Measurements from ENCODE around the gene SLC4A2.
"Not testable (repeated sequence)": the region's sequence is repeated elsewhere in the genome, so short reads cannot be mapped to it uniquely, and the experiment has no call there.

Gene SLC4A2

GRCh38 chr7:151025924-151026671, 33.3 kb upstream of the SLC4A2 start:
- DNase-seq: no peak

- DNase-seq: not testable (repeated sequence)
These were observed 32.3 kb upstream of the SLC4A2 start for GRCh38 chr7:151026771-151027727.

GRCh38 chr7:151027728-151028130, 31.7 kb upstream of the SLC4A2 start:
- DNase-seq: not testable (repeated sequence)

GRCh38 chr7:151028131-151028947, 31.1 kb upstream of the SLC4A2 start, which contains the start of gene ABCB8:
TSS of gene ABCB8 (plus strand) at chr7:151028450. CDS start at chr7:151028516, 66 bp downstream.
- DNase-seq: peak; percentile 99

- DNase-seq: no peak
These were observed 30.4 kb upstream of the SLC4A2 start for GRCh38 chr7:151028948-151029501.

DNA sequence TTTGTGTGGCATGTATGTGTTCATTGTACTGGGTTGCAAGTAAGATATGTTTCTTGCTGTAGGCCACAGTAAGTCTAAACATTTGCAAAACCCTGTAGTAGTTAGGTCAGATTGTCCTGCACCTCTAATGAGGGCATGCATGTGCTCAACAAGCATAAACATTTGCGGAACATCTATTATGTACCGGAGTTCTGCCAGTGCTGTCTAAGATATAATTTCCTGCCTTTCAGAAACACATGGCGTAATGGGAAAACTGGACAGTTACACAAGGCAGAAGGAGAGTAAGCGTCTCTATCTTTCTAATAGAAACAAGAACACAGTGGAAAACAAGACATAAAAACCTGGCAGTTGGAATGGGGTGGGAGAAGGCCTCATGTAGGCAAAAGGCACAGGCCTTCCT, 28.4 kb upstream of the SLC4A2 start:
- no peak for DNase-seq

GRCh38 chr7:151032936-151033863, 26.2 kb upstream of the SLC4A2 start:
- DNase-seq: no peak

DNA sequence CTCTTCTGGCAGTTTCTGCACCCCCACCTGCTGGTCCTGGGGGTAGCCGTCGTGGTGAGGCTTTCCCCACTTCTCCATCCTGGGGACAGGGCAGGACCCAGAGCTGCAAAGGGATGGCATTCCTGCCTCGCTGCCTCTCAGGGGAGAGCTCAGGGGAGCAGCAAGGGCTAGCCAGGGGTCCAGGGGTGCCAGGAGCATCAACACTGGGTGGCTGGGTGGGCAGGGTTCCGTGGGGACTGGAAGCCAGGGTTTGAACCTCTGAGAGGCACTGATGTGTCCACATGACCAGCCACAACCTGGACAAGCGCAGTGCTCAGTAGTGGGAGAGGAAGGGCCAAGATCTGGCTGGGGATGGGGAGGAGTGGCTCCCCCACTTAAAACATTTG, 25.5 kb upstream of the SLC4A2 start:
- no peak for DNase-seq

GRCh38 chr7:151034312-151035025, 24.9 kb upstream of the SLC4A2 start:
- no peak for DNase-seq

DNA sequence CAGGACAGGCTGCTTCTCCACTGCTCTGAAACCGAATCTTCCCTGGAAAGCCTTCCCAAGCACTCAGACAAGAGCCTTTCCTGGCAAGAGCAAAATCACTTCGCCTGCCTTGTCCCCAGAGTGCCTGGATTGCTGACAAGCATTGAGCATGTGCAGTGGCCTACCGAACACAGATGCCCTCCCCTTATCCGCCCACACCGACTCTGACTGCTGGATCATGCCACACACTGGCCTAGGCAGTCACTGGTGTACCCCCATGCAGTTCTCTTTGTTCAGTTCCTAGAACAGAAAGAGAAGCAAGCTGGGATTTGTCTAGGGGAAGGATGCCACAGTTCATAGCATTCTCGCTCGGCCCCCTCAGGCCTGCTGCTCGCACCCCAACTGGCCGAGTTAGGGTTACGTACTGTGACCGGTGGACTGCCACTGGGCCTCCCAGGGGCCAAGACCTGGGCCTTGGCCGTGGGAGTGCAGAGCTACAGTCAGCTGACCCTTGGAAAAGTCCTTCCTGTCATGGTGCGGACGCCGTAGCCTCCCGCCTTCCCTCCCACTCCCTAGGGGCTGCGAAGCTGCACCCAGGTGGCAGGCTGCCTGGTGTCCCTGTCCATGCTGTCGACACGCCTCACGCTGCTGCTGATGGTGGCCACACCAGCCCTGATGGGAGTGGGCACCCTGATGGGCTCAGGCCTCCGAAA, 24.2 kb upstream of the SLC4A2 start:
- DNase-seq: no peak

DNA sequence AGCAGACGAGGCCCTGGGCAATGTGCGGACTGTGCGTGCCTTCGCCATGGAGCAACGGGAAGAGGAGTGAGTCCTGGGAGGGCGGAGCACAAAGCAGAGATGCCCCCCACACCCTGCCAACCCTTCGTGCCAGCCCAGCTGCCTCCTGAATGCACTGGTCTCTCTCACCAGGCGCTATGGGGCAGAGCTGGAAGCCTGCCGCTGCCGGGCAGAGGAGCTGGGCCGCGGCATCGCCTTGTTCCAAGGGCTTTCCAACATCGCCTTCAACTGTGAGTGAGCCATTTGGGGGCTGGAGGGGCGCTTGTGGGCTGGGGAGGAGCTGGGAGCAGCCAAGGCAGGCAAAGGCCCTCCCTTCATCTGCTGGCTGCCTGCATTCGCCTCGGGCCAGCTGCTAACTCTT, 23.5 kb upstream of the SLC4A2 start:
- DNase-seq: no peak

DNA sequence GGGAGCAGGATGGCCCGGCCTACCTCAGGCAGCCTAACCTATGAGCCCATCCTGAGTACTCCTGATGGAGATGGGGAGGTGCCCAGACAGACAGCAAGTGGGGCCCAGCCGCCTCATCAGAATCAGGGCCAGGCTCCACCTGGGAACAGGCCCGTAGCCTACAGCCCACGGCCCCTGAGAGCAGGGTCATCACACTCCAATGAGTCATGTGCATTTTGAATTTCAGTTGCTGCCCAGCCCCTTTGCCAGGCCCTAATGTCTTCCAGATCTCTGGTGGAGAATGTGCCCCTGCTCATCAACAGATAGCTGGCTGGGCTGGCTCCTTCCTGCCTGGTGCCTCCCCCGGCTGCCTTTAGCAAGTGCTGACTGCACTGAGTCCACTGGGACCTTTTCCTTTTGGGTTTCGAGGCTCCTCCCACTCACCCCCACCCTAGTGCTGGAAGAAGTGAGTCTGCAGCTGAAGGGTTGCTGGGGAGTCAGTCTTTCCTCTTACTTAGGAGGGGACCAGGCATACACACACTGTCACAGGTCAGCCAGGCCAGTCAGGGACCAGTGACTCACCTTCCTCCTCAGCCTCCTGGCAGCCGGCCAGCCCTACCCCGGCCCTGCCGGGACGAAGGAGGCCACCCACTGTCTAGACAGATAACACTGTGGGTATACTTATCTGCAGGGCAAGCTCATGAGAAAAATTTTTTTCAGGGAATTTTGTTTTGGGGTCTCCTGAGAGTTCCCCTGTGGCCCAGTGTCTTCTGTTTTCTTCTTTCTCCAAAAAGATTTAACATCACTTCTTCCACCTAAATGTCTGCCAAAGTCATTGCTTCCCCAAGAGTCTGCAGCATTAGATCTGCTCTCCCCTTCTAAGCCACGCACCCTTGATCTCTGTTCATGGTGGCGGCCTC, 20.2 kb upstream of the SLC4A2 start:
- DNase-seq: peak; percentile 95

DNA sequence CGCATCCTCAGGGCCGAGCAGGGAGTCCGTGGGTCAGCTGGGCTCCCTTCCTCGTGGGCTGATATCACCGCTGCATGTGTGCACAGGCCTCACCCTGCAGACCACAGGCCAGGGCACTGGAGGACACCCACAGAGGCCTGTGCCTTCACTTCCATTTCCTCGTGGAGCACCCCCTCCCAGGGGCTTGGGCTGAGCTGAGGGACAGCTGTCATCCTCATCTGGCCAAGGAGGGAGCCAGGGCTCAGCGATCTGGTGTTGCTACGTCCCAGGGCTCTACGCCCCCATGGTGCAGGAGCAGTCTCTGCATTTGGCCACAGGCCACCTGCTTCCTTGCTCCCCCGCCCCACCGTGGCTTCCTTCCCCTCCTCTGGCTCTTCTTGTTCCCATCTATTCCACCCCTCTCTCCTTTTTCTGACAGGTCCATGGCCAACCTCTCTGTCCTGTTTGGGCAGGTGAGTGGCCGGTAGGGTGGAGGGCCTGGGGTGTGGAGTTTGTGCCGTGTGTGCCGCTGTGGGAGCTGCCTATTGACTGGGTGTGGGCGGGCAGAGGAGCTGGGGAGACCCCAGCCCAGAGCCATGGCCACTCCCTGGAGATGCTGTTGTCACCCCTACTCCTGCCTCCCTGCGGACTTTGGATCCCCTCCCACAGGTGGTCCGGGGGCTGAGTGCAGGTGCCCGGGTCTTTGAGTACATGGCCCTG, 19.4 kb upstream of the SLC4A2 start:
- DNase-seq: no peak

DNA sequence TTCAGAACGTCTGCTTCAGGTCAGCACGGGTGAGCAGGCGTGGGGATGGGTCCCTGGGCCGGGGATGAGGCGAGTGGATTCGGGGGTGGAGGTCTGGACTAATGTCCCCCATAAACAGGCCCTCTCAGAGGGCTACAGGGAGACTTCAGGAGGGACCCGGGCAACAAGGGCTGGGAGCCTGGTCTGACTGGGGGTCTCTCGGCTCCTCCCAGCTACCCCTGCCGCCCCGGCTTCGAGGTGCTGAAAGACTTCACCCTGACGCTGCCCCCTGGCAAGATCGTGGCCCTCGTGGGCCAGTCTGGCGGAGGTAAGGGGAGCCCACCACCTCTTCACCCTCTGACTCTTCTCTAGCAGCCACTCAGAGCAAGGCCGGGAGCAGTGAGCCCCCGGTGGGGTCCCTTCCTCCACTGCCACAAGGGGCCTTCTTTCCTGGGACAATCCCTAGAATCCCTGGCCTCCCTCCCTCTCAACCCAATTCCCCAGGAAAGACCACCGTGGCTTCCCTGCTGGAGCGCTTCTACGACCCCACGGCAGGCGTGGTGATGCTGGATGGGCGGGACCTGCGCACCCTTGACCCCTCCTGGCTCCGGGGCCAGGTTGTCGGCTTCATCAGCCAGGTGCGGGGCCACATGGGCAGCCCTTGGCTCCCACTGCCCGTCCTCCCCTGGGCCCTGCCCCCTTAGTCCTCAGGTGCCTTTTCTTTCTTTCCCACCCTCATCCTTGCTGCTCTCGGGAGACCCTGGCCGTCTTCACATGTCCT, 18.6 kb upstream of the SLC4A2 start:
- DNase-seq: no peak

GRCh38 chr7:151043449-151043848, 15.9 kb upstream of the SLC4A2 start:
- DNase-seq: not testable (repeated sequence)

GRCh38 chr7:151043959-151044358, 15.4 kb upstream of the SLC4A2 start:
- DNase-seq: no peak

DNA sequence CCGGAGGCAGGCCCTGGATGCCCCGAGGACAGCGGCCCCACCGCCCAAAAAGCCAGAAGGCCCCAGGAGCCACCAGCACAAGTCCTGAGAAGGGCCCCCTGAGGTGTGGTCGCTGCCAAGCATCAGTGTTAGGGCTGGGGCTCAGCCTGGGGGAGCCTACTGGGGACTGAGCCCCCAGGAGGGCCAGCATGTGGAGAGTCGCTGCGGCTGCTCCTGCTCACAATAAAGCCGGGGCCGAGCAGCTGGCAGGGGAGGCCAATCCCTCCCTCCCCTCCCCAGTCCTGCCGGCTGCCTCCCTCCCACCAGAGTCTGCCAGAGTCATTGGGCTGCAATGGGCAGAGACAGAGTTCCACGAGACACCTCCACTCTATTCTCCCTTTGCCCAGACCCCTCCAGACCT, 14.1 kb upstream of the SLC4A2 start:
- DNase-seq: no peak
